LNCAP (cell line): ENCODE results near the gene TLCD2.

ENCODE experiments used
- CTCF ChIP-seq: fragments of 450-650 bp; IDR thresholded peaks from 2 replicates; pipeline ENCODE4 v1.5.1; 2017; ENCODE audit warnings: mild to moderate bottlenecking

The TLCD2 gene

GRCh38 chr17:1752425-1753262 is 42.5 kb upstream of the TLCD2 start:
- TF ChIP-seq CTCF: no peak

- no peak for TF ChIP-seq CTCF
These were observed 40.5 kb upstream of the TLCD2 start for GRCh38 chr17:1750628-1751027.

GRCh38 chr17:1746975-1747543 is 36.9 kb upstream of the TLCD2 start:
- no peak for TF ChIP-seq CTCF

- no peak for TF ChIP-seq CTCF
These were observed 35.4 kb upstream of the TLCD2 start for GRCh38 chr17:1745513-1746020.

GRCh38 chr17:1744551-1745512 is 34.7 kb upstream of the TLCD2 start:
- TF ChIP-seq CTCF: no peak

GRCh38 chr17:1743088-1743439 is 32.9 kb upstream of the TLCD2 start:
- no peak for TF ChIP-seq CTCF

- TF ChIP-seq CTCF: no peak
These were observed 32.4 kb upstream of the TLCD2 start, which contains the start of gene SERPINF2 for GRCh38 chr17:1742371-1743087. Gene SERPINF2, plus strand, starts transcription at chr17:1742871. Its CDS starts 2,125 bp downstream, at chr17:1744996.
